Measurements from ENCODE around the gene WDR5B. TPM values are rescaled to one million over a fixed set of nuclear protein-coding genes. Genes with fewer than 3 reads are reported as not detected.
"Not testable (repeated sequence)": the region's sequence is repeated elsewhere in the genome, so short reads cannot be mapped to it uniquely, and the experiment has no call there.

The WDR5B gene
- total RNA-seq, 1 donor: 9.8 TPM

DNA sequence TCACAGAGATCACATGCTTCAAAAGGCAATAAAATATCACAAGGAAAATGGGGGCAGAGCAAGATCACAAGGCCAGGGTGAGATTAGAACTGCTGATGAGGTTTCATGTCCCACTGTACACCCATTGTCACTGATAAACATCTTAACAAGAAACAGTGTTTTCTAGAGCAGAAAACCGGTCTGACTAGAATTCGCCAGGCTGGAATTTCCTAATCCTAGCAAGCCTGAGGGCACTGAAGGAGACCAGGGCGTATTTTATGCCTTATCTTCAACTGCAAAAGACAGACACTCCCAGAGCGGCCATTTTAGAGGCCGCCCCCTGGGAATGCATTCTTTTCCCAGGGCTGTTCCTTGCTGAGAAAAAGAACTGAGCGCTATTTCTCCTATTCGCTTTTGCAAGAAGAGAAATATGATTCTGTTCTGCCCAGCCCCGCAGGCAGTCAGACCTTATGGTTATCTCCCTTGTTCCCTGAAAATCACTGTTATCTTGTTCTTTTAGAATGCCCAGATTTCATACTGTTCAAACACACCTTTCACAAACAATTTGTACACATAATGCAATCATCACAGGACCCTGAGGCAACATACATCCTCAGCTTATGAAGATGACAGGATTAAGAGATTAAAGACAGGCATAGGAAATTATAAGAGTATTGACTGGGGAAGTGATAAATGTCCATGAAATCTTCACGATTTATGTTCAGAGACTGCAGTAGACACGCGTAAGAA lies 28.1 kb upstream of the WDR5B start:
- not testable (repeated sequence) for H2AFZ ChIP-seq (ENCODE audit: low read length); H3K27me3 ChIP-seq (ENCODE audit: insufficient read depth, low read length); H3K4me2 ChIP-seq (ENCODE audit: insufficient read depth, low read length); H3K9me3 ChIP-seq (ENCODE audit: low read depth, low read length); H3K27ac ChIP-seq (ENCODE audit: low read depth, low read length); DNase-seq (ENCODE audit: insufficient read length, low spot score, missing footprints); H3K4me3 ChIP-seq (ENCODE audit: insufficient read depth, low read length); H3K4me1 ChIP-seq (ENCODE audit: insufficient read depth, low read length); H4K20me1 ChIP-seq (ENCODE audit: insufficient read depth, low read length)
- peaks cover 51% of the 10 kb centered on the region for H3K79me2 ChIP-seq (ENCODE audit: insufficient read depth, low read length)
- peaks cover 41% of the 10 kb centered on the region for H3K36me3 ChIP-seq (ENCODE audit: insufficient read depth, low read length)

DNA sequence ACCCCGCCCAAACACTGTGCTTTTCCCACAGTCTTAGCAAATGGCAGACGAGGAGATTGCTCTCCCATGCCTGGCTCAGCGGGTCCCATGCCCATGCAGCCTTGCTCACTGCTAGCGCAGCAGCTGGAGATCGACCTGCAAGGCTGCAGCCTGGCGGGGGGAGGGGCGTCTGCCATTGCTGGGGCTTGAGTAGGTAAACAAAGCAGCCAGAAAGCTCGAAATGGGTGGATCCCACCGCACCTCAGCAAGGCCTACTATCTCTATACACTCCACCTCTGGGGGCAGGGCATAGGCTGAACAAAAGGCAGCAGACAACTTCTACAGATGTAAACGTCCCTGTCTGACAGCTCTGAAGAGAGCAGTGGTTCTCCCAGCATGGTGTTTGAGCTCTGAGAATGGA lies 27.2 kb upstream of the WDR5B start:
- no peak overlapping the region for H3K4me3 ChIP-seq (ENCODE audit: insufficient read depth, low read length)
- peaks cover 44% of the 10 kb centered on the region for H3K79me2 ChIP-seq (ENCODE audit: insufficient read depth, low read length)
- no peak overlapping the region for H2AFZ ChIP-seq (ENCODE audit: low read length)
- DNase-seq (ENCODE audit: insufficient read length, low spot score, missing footprints): no peak
- peaks cover 3% of the 10 kb centered on the region for H4K20me1 ChIP-seq (ENCODE audit: insufficient read depth, low read length)
- H3K9me3 ChIP-seq (ENCODE audit: low read depth, low read length): no peaks in the 10 kb centered on the region
- no peak overlapping the region for H3K4me2 ChIP-seq (ENCODE audit: insufficient read depth, low read length)
- TF ChIP-seq, protein P1, sequence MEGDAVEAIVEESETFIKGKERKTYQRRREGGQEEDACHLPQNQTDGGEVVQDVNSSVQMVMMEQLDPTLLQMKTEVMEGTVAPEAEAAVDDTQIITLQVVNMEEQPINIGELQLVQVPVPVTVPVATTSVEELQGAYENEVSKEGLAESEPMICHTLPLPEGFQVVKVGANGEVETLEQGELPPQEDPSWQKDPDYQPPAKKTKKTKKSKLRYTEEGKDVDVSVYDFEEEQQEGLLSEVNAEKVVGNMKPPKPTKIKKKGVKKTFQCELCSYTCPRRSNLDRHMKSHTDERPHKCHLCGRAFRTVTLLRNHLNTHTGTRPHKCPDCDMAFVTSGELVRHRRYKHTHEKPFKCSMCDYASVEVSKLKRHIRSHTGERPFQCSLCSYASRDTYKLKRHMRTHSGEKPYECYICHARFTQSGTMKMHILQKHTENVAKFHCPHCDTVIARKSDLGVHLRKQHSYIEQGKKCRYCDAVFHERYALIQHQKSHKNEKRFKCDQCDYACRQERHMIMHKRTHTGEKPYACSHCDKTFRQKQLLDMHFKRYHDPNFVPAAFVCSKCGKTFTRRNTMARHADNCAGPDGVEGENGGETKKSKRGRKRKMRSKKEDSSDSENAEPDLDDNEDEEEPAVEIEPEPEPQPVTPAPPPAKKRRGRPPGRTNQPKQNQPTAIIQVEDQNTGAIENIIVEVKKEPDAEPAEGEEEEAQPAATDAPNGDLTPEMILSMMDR (IDR thresholded peaks at IDR 0.05; ENCODE audit: extremely low read depth, low read depth, low read length): no peak
- H3K36me3 ChIP-seq (ENCODE audit: insufficient read depth, low read length): peaks cover 42% of the 10 kb centered on the region
- H3K27ac ChIP-seq (ENCODE audit: low read depth, low read length): no peak overlapping the region
- H3K4me1 ChIP-seq (ENCODE audit: insufficient read depth, low read length): no peaks in the 10 kb centered on the region
- no peaks in the 10 kb centered on the region for H3K27me3 ChIP-seq (ENCODE audit: insufficient read depth, low read length)

DNA sequence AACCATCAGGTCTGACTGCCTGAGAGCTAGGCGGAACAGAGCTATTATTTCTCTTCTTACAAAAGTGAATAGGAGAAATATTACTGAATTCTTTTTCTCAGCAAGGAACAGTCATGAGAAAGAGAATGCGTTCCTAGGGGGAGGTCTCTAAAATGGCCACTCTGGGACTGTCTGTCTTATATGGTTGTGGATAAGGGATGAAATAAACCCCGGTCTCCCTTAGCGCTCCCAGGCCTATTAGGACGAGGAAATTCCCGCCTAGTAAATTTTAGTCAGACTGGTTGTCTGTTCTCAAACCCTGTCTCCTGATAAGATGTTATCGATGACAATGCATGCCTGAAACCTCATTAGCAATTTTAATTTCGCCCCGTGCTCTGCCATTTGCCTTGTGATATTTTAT lies 20.1 kb upstream of the WDR5B start:
- Histone ChIP-seq H3K4me1 (ENCODE audit: insufficient read depth, low read length) (no peaks in the 10 kb centered on the region), H4K20me1 (ENCODE audit: insufficient read depth, low read length) (no peaks in the 10 kb centered on the region), H3K9me3 (ENCODE audit: low read depth, low read length) (no peaks in the 10 kb centered on the region), H2AFZ (ENCODE audit: low read length) (no peak overlapping the region), H3K4me3 (ENCODE audit: insufficient read depth, low read length) (no peak overlapping the region), H3K36me3 (ENCODE audit: insufficient read depth, low read length) (peaks cover 69% of the 10 kb centered on the region), H3K27ac (ENCODE audit: low read depth, low read length) (no peak overlapping the region), H3K79me2 (ENCODE audit: insufficient read depth, low read length) (peaks cover 3% of the 10 kb centered on the region), H3K4me2 (ENCODE audit: insufficient read depth, low read length) (no peak overlapping the region), H3K27me3 (ENCODE audit: insufficient read depth, low read length) (no peaks in the 10 kb centered on the region)
- TF ChIP-seq, protein P1 (IDR thresholded peaks at IDR 0.05; ENCODE audit: extremely low read depth, low read depth, low read length): no peak
- DNase-seq (ENCODE audit: insufficient read length, low spot score, missing footprints): no peak

DNA sequence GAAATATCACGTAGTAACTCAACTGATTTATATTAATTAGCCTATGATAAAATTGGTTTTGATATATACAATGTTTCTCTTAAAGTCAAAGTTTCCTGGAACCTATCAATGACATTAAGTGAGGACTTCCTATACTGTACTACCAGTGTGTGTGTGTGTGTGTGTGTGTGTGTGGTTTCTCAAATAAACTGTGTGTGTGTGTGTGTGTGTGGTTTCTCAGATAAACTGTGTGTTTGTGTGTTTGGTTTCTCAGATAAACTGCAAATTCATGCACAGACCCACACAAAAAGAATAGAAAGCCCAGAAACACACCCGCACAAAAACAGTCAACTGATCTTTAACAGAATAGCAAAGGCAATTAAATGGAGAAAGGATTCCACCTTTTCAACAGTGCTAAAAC lies 14.5 kb upstream of the WDR5B start:
- TF ChIP-seq, protein P1 (IDR thresholded peaks at IDR 0.05; ENCODE audit: extremely low read depth, low read depth, low read length): no peak
- no peaks in the 10 kb centered on the region for H3K27me3 ChIP-seq (ENCODE audit: insufficient read depth, low read length)
- DNase-seq (ENCODE audit: insufficient read length, low spot score, missing footprints): no peak
- no peak overlapping the region for H2AFZ ChIP-seq (ENCODE audit: low read length)
- H3K27ac ChIP-seq (ENCODE audit: low read depth, low read length): no peak overlapping the region
- peaks cover 4% of the 10 kb centered on the region for H4K20me1 ChIP-seq (ENCODE audit: insufficient read depth, low read length)
- peaks cover 7% of the 10 kb centered on the region for H3K79me2 ChIP-seq (ENCODE audit: insufficient read depth, low read length)
- no peaks in the 10 kb centered on the region for H3K9me3 ChIP-seq (ENCODE audit: low read depth, low read length)
- H3K4me1 ChIP-seq (ENCODE audit: insufficient read depth, low read length): no peaks in the 10 kb centered on the region
- H3K36me3 ChIP-seq (ENCODE audit: insufficient read depth, low read length): peaks cover 51% of the 10 kb centered on the region
- no peak overlapping the region for H3K4me3 ChIP-seq (ENCODE audit: insufficient read depth, low read length)
- H3K4me2 ChIP-seq (ENCODE audit: insufficient read depth, low read length): no peak overlapping the region

Measured in osteoblast (primary cell).